ENCODE data around the gene SLC25A21. TPM values are rescaled to one million over a fixed set of nuclear protein-coding genes. Genes with fewer than 3 reads are reported as not detected.

SLC25A21 gene
- polyA plus RNA-seq, 2 of the 4 experiments (the other 2 are of a cell fraction) = 0.68 to 1.4 TPM

DNA sequence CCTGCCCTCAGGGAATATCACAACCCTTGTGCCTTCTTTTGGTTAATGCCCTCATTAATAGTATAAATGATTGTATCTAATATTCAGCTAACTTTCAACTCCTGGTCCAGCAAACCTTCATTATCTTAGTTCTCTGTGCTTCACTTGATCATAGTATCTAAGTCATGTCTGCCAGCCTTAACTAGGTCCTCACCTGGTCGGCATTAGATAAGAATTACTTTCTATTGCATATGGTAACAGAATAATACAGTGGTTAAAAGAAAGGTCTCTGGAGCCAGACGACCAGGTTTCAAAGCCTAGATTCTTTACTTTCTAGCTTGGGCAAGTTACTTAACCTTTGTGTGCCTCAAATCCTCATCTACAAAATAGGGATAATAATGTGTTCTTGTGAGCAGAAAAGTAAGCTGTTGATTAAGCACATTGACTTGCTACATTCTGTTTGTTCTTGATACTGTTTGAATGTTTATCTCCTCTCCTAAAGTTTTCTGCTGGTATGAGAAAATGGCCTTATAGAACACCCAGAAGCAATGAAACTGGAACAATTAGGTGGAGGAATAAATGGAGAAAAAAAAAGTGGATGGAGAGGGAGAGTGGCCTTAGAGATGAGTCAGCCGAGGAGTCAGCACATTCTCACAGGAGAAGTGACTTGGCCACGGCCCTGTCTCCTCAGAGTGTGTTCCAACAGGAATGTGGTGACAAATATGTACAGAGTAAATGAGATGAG is 176.1 kb downstream of the SLC25A21 start (continued):
- TF ChIP-seq, protein P1, sequence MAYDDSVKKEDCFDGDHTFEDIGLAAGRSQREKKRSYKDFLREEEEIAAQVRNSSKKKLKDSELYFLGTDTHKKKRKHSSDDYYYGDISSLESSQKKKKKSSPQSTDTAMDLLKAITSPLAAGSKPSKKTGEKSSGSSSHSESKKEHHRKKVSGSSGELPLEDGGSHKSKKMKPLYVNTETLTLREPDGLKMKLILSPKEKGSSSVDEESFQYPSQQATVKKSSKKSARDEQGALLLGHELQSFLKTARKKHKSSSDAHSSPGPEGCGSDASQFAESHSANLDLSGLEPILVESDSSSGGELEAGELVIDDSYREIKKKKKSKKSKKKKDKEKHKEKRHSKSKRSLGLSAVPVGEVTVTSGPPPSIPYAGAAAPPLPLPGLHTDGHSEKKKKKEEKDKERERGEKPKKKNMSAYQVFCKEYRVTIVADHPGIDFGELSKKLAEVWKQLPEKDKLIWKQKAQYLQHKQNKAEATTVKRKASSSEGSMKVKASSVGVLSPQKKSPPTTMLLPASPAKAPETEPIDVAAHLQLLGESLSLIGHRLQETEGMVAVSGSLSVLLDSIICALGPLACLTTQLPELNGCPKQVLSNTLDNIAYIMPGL (CRISPR knock-in tag; IDR thresholded peaks at IDR 0.05; ENCODE audit: borderline replicate concordance) = no peak

DNA sequence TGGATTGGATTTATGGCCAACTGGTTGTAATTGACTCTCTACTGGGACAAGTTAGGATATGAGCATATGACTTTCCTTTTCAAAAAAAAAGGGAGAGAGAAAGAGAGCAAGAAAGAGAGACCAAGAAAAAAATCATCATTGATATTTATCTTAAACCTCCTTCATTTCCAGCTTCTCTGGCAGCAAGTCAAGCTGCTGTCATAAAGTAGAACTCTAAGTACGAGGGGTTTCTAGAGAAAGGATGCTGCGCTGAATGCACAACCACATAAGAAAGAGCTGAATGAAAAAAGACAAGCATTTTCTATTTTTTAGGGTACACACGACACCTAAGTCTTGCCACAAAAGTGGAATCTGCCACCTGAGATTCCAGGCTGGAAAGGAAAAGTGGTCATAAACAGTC is 182.6 kb downstream of the SLC25A21 start:
- ChIA-PET POLR2A (no interaction called here), CTCF (no interaction called here)
- Histone ChIP-seq H3K4me3 (no peak overlapping the region), H3K4me2 (no peak overlapping the region), H3K27ac (no peak overlapping the region), H3K9me3 (no peaks in the 10 kb centered on the region), H3K4me1 (no peaks in the 10 kb centered on the region)
- 91% methylated on average over 3 of the region's 3 CpGs for WGBS (ENCODE audit: missing lambda C conversion rate)
- TF ChIP-seq EP300 (IDR thresholded peaks at IDR 0.05) (no peak), ZC3H11A (IDR thresholded peaks at IDR 0.05) (no peak), FOSL2 (IDR thresholded peaks at IDR 0.05) (no peak), FOSL2 (CRISPR knock-in tag; IDR thresholded peaks at IDR 0.05) (no peak), JUN (IDR thresholded peaks at IDR 0.05) (no peak), HOXB13 (CRISPR knock-in tag; IDR thresholded peaks at IDR 0.05; ENCODE audit: low read depth) (no peak), POLR2A (IDR thresholded peaks at IDR 0.05; ENCODE audit: low read length) (no peak), ZSCAN20 (CRISPR knock-in tag; IDR thresholded peaks at IDR 0.05) (no peak)
- TF ChIP-seq, protein P2, sequence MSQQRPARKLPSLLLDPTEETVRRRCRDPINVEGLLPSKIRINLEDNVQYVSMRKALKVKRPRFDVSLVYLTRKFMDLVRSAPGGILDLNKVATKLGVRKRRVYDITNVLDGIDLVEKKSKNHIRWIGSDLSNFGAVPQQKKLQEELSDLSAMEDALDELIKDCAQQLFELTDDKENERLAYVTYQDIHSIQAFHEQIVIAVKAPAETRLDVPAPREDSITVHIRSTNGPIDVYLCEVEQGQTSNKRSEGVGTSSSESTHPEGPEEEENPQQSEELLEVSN (IDR thresholded peaks at IDR 0.05; ENCODE audit: borderline replicate concordance, low read depth) = no peak
- FAIRE-seq (no peak), ATAC-seq (no peak), DNase-seq (ENCODE audit: low read depth in 1 of 2, low spot score in 1 of 2) (no peak)

DNA sequence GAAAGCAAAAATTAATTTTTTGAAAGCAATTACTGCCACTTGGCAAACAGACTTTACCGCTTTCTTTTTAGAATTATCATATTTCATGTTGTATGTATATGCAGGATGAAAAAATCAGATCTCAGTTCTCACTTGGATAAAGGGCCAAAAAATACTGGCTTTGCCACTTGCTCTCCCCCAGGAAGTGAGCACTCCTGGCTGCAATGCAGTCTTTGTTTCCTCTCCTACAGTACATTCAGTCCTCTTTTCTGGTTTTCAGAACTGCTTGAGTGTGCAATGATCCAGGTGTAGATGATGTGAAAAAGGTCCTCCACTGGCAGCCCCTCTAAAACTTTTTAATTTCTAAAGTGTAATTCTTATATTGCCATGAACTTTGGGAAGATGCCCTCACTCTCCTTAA is 183.4 kb downstream of the SLC25A21 start:
- DNase-seq (ENCODE audit: low read depth in 1 of 2, low spot score in 1 of 2) (no peak), FAIRE-seq (no peak), ATAC-seq (no peak)
- no peak for TF ChIP-seq RFX5 (IDR thresholded peaks at IDR 0.05)
- no peak for TF ChIP-seq CBX2 (IDR thresholded peaks at IDR 0.05; ENCODE audit: borderline replicate concordance, low read depth)
- TF ChIP-seq ESRRA (IDR thresholded peaks at IDR 0.05; ENCODE audit: borderline replicate concordance, low read length) = no peak
- TF ChIP-seq TP53 (CRISPR knock-in tag; IDR thresholded peaks at IDR 0.05) = no peak
- no peak for TF ChIP-seq NPAS2 (CRISPR knock-in tag; IDR thresholded peaks at IDR 0.05; ENCODE audit: borderline replicate concordance)
- no peak for TF ChIP-seq CEBPB (IDR thresholded peaks at IDR 0.05)
- TF ChIP-seq, protein P3, sequence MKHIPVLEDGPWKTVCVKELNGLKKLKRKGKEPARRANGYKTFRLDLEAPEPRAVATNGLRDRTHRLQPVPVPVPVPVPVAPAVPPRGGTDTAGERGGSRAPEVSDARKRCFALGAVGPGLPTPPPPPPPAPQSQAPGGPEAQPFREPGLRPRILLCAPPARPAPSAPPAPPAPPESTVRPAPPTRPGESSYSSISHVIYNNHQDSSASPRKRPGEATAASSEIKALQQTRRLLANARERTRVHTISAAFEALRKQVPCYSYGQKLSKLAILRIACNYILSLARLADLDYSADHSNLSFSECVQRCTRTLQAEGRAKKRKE (CRISPR knock-in tag; IDR thresholded peaks at IDR 0.05; ENCODE audit: low read depth) = no peak
- TF ChIP-seq EP300 (IDR thresholded peaks at IDR 0.05) = no peak
- TF ChIP-seq, protein P4, sequence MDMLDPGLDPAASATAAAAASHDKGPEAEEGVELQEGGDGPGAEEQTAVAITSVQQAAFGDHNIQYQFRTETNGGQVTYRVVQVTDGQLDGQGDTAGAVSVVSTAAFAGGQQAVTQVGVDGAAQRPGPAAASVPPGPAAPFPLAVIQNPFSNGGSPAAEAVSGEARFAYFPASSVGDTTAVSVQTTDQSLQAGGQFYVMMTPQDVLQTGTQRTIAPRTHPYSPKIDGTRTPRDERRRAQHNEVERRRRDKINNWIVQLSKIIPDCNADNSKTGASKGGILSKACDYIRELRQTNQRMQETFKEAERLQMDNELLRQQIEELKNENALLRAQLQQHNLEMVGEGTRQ (IDR thresholded peaks at IDR 0.05) = no peak
- no peak for TF ChIP-seq FOXS1 (CRISPR knock-in tag; IDR thresholded peaks at IDR 0.05)
- TF ChIP-seq, protein P5, sequence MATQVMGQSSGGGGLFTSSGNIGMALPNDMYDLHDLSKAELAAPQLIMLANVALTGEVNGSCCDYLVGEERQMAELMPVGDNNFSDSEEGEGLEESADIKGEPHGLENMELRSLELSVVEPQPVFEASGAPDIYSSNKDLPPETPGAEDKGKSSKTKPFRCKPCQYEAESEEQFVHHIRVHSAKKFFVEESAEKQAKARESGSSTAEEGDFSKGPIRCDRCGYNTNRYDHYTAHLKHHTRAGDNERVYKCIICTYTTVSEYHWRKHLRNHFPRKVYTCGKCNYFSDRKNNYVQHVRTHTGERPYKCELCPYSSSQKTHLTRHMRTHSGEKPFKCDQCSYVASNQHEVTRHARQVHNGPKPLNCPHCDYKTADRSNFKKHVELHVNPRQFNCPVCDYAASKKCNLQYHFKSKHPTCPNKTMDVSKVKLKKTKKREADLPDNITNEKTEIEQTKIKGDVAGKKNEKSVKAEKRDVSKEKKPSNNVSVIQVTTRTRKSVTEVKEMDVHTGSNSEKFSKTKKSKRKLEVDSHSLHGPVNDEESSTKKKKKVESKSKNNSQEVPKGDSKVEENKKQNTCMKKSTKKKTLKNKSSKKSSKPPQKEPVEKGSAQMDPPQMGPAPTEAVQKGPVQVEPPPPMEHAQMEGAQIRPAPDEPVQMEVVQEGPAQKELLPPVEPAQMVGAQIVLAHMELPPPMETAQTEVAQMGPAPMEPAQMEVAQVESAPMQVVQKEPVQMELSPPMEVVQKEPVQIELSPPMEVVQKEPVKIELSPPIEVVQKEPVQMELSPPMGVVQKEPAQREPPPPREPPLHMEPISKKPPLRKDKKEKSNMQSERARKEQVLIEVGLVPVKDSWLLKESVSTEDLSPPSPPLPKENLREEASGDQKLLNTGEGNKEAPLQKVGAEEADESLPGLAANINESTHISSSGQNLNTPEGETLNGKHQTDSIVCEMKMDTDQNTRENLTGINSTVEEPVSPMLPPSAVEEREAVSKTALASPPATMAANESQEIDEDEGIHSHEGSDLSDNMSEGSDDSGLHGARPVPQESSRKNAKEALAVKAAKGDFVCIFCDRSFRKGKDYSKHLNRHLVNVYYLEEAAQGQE (IDR thresholded peaks at IDR 0.05) = no peak
- no peak for TF ChIP-seq JUNB (IDR thresholded peaks at IDR 0.05)
- TF ChIP-seq SMC3 (IDR thresholded peaks at IDR 0.05) = no peak
- no peak for TF ChIP-seq CBX8 (IDR thresholded peaks at IDR 0.05)
- ChIA-PET CTCF (interaction anchor here (1.1 kb wide), 1 partner anchor 46 kb away, joined by 4 read pairs; no protein-coding TSS in a partner anchor), POLR2A (no interaction called here)
- Histone ChIP-seq H3K9me3 (no peaks in the 10 kb centered on the region), H3K4me2 (no peak overlapping the region), H3K4me1 (no peaks in the 10 kb centered on the region), H3K27ac (no peak overlapping the region), H3K4me3 (no peak overlapping the region)
- WGBS (ENCODE audit: missing lambda C conversion rate) = 90% methylated on average over 1 of the region's 1 CpG
